ENCODE measurements around the gene KCNJ10.

KCNJ10 gene

DNA sequence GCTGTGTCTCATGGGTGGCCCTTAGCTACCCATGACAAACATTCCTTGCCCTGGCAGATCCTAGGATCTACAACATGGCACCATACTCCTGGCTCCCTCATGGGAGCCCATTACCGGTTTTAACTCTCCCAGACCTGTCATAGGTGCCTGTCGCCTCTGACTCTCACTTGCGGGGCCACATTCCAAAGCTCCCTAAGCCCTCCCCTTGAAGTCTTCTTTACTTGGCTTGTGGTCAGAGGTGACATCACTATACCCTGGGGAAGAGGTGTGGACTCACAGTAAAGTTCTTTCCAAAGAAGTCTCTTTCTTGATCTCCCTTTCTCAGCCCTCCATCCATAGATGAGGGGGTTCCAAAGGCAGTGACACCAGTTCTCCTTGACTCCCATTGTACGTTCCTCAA, 110.5 kb downstream of the KCNJ10 start:
- DNase-seq = no peak

DNA sequence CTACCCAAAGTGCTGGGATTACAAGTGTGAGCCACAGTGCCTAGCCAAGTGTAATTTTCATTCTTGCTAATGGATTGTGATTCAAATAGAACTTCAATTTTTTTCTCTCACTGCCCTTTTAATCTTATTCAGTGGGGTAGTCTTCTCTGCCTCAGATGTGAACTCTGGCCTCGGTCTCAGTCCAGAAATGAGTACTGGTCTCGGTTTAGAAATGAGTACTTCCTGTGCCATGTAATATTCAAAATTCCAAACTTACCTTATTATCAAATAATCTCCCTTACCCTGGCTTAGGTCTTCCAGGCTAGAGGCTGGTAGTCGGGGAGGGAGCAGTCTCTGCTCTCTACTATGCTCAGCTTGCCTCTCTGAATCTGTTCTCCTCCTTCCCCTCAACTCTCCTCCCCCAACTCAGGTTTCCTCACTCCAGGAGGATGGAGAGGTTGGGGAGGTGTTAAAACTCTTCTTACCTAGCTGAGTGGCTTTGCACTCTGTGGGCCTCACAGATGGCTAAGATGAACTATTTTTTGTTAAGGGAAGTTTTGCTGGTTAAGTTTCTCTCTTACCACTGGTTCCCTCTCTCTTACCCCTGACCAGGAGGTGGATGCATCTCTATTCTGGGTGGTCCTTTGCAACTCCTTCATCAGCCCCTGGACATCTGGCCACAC, 111.1 kb downstream of the KCNJ10 start:
- DNase-seq = no peak

DNA sequence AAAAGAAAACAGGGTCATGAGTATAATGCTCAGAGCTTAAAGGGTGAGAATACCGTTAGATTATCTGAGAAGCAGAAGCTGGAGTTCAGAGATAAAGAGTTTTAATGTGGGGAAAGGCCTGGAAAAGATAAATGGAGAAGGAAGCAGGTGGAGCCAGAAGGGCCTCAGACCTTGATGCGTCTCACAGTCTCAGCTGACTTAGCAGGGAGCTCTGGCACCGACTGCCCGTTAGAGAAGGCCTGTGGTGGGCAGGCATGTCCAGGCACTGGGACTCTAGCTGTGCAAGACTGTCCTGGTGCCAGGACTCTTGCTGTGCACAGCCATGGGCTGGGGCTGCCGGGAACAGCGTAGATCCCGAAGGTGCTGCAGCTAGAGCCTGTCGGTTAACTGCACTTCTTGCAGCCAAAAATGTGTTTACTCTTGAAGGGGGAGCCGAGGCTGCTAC, 112.1 kb downstream of the KCNJ10 start:
- no peak for DNase-seq

DNA sequence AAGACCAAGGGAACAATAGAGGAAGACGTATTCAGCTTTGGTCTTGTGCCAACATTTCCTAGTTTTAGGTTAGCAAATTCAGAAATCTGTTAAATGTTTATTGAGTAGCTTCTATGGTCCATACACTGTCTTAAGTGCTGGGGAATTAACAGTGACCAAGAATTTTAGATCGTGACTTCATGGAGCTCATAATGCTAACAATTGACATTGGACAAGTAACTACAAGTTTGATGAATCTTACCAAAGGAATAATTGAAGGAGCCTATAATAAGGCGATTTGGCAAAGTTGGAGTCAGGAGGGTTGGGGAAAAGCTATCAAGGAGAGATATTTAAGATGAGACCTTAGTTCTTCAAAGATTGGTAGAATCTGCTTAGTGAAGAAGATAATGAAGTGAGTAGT, 114.5 kb downstream of the KCNJ10 start:
- DNase-seq = no peak

DNA sequence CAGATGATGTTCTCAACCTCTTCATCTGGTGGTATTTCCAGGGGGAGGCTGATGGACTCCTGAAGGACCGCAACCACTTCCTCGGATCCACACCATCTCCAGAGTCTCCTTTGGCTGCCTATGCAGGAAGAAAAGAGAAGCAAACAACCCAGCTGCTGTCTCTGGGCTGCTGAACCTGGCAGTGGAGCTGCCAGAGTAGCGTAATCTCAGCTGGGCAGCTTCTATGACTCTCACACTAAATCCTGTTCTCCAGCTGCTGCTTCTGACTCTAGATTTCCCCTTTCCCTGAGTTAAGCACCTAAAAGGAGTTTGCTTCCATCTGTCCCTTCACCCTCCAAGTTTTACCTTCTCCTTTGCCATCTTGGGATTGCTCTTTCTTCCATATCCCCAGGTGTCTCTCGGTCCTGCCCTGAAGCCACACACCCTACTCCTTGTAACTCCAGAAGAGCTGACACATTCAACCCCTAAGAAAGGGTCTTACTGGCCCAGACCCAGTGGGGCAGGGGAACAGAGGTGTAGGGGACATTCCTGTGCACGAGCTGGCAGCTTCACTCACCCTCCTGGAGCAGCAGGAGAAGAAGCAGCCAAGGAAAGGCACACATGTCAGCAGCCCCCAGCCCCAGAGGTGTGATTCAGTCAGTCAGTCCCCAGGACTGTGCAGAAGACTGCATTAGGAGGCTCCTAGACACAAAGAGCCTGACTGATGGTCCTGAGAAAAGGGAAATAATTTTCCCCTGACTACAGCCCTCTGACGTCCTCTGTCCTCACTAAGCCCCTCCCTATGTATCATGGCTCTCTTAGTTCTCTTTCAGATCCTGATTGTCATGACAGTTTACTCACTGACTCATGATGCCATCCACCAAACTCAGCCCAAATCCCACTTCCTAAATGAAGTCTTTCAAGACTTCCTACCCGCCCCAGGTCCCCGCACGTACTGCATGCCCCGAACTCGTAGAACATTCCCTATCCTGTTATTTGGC, 116.1 kb downstream of the KCNJ10 start, which contains the start of gene SLAMF9:
TSS of gene SLAMF9 (minus strand) at position 702 of the 980 bp plus-strand sequence. CDS start at position 602, 100 bp downstream.
- DNase-seq = peak; percentile 74 to 85

DNA sequence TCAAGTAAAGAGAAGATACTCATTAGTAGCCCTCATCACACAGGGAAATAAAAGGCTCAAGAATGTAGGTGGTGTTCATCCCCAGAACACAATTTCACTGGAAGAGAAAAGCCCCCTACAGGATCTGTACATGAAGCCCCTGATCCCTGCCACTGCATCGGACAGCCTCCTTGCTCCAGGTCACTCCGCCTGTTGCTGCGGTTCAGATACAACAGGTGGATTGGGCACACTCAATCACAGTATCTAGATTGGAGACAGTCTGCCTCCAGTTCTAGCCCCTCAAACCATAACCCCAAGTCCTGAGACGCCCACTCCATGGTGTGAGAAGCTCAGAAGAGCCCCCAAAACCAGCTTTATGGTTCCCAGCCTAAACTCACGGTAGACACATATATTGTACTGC, 117.0 kb downstream of the KCNJ10 start:
- no peak for DNase-seq

DNA sequence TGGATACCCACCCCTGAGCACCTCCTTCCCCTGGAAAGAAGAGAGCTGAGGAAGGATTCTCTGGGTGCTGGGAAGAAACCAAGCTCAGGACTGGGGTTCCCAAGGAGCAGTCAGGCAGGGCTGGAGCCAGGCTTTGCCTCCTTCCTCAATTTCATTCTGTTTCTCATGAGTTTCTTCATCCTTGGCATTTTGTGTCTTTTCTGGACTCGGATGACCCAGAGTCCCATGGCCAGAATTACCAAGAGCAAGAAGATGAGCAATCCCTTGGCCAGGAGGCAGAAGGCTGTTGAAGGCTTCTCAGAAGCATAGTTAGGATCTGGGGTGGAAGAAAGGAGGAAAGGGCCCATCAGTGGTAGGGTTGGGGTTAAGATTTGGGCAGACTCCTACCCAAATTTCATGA, 118.4 kb downstream of the KCNJ10 start:
- DNase-seq = peak; percentile 82 to 85

DNA sequence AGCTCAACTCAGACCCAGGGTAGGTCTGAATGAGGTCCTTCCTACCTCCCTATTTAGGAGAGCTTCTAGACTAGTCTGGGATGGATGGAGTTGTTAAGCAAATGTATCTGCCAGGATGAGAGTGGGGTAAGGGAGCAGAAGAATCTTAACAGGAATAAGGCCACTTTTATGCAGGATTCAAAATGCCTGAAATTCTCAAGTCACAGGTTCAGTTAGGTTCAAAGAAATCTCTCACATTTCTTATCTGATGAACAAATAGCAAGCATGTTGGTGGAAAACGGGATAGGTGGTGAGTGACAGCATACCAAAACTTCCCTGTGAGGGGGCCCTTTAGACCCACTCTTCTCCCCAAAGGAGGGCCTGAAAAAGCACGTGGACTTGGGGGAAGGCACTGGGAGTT, 118.9 kb downstream of the KCNJ10 start:
- DNase-seq = no peak

DNA sequence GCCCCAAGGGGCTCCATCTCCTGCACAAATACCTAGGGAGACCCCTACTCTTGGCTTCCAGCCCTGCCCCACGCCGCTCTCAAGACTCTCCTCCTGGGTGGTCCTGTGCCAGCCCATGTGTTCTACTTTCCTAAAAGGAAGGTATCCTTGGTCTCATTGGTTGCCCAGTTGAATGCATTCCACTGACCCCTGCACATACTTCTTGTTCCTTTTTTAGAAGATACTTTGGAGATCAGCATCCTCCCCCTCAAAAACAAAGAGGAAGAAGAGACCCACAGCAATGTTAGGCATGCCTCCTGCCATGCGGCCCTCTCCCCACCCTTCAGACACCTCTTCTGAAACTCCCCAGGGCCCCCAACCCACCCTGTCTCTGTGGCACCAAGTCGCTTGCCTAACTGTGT, 120.0 kb downstream of the KCNJ10 start:
- peak; percentile 65 to 67 for DNase-seq

DNA sequence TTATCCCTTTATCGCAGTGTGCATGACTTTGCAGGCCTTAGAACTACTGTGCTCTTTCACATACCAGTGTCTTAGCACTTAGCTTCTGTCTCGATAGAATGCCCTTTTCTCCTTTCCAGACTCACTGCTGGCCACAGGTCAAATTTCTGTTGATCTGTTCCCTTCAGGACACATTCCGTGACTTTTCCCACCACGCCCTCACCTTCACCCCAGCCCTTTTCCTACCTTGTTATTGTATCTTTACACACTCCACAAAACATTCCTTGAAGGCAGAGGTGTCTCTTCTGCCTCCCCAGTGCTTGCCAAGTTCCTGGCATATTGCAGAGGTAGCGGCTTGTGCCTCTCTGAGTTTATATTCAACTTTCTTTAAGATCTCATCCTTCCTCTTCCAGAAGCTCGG, 120.8 kb downstream of the KCNJ10 start:
- DNase-seq = no peak

Measured in inflammatory macrophage (primary cell).